ENCODE measurements around the gene PLPPR1.
"Not testable (repeated sequence)": the region's sequence is repeated elsewhere in the genome, so short reads cannot be mapped to it uniquely, and the experiment has no call there.

The PLPPR1 gene

GRCh38 chr9:101035098-101035497, 6.6 kb downstream of the PLPPR1 start:
- Histone ChIP-seq H3K79me2 (ENCODE audit: insufficient read depth, low read length) (no peaks in the 10 kb centered on the region), H4K20me1 (ENCODE audit: low read depth, low read length) (no peaks in the 10 kb centered on the region), H3K9me2 (replicated peaks; ENCODE audit: insufficient read depth, low read length) (no peaks in the 10 kb centered on the region), H3K9ac (ENCODE audit: low read length) (no peak overlapping the region), H3K4me3 (ENCODE audit: insufficient read depth, low read length, poor library complexity, severe bottlenecking) (no peak overlapping the region), H3K4me2 (ENCODE audit: low read depth, low read length, poor library complexity, severe bottlenecking) (no peak overlapping the region), H3K27me3 (ENCODE audit: low read length) (no peaks in the 10 kb centered on the region), H2AFZ (ENCODE audit: low read depth, low read length, severe bottlenecking) (no peak overlapping the region), H3K9me3 (ENCODE audit: insufficient read depth, low read length) (no peaks in the 10 kb centered on the region), H3K36me3 (ENCODE audit: low read length) (no peaks in the 10 kb centered on the region), H3K27ac (ENCODE audit: low read depth, low read length) (no peak overlapping the region), H3F3A (ENCODE audit: insufficient read depth) (no peaks in the 10 kb centered on the region)
- TF ChIP-seq EZH2phosphoT487 (conservative IDR thresholded peaks at IDR 0.05; ENCODE audit: low read length) (no peak), CTCF (IDR thresholded peaks at IDR 0.05; ENCODE audit: insufficient read depth, low read length, poor library complexity, severe bottlenecking) (no peak)

DNA sequence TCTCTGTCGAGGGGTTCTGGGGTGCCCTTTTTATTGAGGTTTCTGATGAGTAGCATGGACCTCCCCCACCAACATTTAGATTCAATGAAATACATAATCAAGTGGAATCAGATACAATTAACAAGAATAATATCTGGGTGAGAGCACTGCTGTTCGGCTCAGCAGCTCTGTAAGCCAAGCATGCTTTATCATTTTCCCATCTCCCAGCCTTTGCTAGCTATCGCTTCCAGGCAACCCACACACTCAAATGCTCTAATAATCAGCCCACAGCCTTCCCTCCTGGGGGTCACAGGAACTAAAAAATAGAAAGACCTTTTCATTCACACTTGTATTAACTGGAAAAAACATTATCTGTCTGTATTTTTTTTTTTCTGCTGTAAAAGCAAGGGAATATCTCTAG, 8.9 kb downstream of the PLPPR1 start:
- Histone ChIP-seq H3K36me3 (ENCODE audit: low read length) (no peaks in the 10 kb centered on the region), H3K9ac (ENCODE audit: low read length) (no peak overlapping the region), H2AFZ (ENCODE audit: low read depth, low read length, severe bottlenecking) (no peak overlapping the region), H3K4me2 (ENCODE audit: low read depth, low read length, poor library complexity, severe bottlenecking) (no peak overlapping the region), H3K27ac (ENCODE audit: low read depth, low read length) (no peak overlapping the region), H3K4me3 (ENCODE audit: insufficient read depth, low read length, poor library complexity, severe bottlenecking) (no peak overlapping the region), H3K9me2 (replicated peaks; ENCODE audit: insufficient read depth, low read length) (no peaks in the 10 kb centered on the region), H3F3A (ENCODE audit: insufficient read depth) (no peaks in the 10 kb centered on the region), H4K20me1 (ENCODE audit: low read depth, low read length) (no peaks in the 10 kb centered on the region), H3K79me2 (ENCODE audit: insufficient read depth, low read length) (no peaks in the 10 kb centered on the region), H3K27me3 (ENCODE audit: low read length) (no peaks in the 10 kb centered on the region), H3K9me3 (ENCODE audit: insufficient read depth, low read length) (no peaks in the 10 kb centered on the region)
- no peak for TF ChIP-seq EZH2phosphoT487 (conservative IDR thresholded peaks at IDR 0.05; ENCODE audit: low read length)
- no peak for TF ChIP-seq CTCF (IDR thresholded peaks at IDR 0.05; ENCODE audit: insufficient read depth, low read length, poor library complexity, severe bottlenecking)

- Histone ChIP-seq H3K27me3 (ENCODE audit: low read length) (no peaks in the 10 kb centered on the region), H3K9me3 (ENCODE audit: insufficient read depth, low read length) (no peaks in the 10 kb centered on the region), H3K27ac (ENCODE audit: low read depth, low read length) (no peak overlapping the region), H3K9me2 (replicated peaks; ENCODE audit: insufficient read depth, low read length) (no peaks in the 10 kb centered on the region), H4K20me1 (ENCODE audit: low read depth, low read length) (no peaks in the 10 kb centered on the region), H2AFZ (ENCODE audit: low read depth, low read length, severe bottlenecking) (no peak overlapping the region), H3F3A (ENCODE audit: insufficient read depth) (no peaks in the 10 kb centered on the region), H3K36me3 (ENCODE audit: low read length) (no peaks in the 10 kb centered on the region), H3K4me3 (ENCODE audit: insufficient read depth, low read length, poor library complexity, severe bottlenecking) (no peak overlapping the region), H3K79me2 (ENCODE audit: insufficient read depth, low read length) (no peaks in the 10 kb centered on the region), H3K9ac (ENCODE audit: low read length) (no peak overlapping the region), H3K4me2 (ENCODE audit: low read depth, low read length, poor library complexity, severe bottlenecking) (no peak overlapping the region)
- TF ChIP-seq EZH2phosphoT487 (conservative IDR thresholded peaks at IDR 0.05; ENCODE audit: low read length) (no peak), CTCF (IDR thresholded peaks at IDR 0.05; ENCODE audit: insufficient read depth, low read length, poor library complexity, severe bottlenecking) (no peak)
These were observed 10.0 kb downstream of the PLPPR1 start for GRCh38 chr9:101038488-101038887.

- not testable (repeated sequence) for H3K27ac ChIP-seq (ENCODE audit: low read depth, low read length); H3K27me3 ChIP-seq (ENCODE audit: low read length); H3K36me3 ChIP-seq (ENCODE audit: low read length); H3K4me3 ChIP-seq (ENCODE audit: insufficient read depth, low read length, poor library complexity, severe bottlenecking); H3K4me2 ChIP-seq (ENCODE audit: low read depth, low read length, poor library complexity, severe bottlenecking); H3K79me2 ChIP-seq (ENCODE audit: insufficient read depth, low read length); H4K20me1 ChIP-seq (ENCODE audit: low read depth, low read length); H2AFZ ChIP-seq (ENCODE audit: low read depth, low read length, severe bottlenecking); H3F3A ChIP-seq (ENCODE audit: insufficient read depth); H3K9me3 ChIP-seq (ENCODE audit: insufficient read depth, low read length); H3K9me2 ChIP-seq (replicated peaks; ENCODE audit: insufficient read depth, low read length); H3K9ac ChIP-seq (ENCODE audit: low read length)
These were observed 11.1 kb downstream of the PLPPR1 start for GRCh38 chr9:101039581-101039980.

Data from SU-DHL-6 (cell line).